AG08395 (cell line): Measurements from ENCODE around the gene GNB2.
A peak's percentile ranks its signal among the peaks of the same experiment; 100 is the strongest.

Experiments used
- DNase-seq: peaks from one replicate; pipeline ENCODE4 v3.0.0; 2012; ENCODE audit warnings: mixed read lengths, low spot score

GNB2 gene

DNA sequence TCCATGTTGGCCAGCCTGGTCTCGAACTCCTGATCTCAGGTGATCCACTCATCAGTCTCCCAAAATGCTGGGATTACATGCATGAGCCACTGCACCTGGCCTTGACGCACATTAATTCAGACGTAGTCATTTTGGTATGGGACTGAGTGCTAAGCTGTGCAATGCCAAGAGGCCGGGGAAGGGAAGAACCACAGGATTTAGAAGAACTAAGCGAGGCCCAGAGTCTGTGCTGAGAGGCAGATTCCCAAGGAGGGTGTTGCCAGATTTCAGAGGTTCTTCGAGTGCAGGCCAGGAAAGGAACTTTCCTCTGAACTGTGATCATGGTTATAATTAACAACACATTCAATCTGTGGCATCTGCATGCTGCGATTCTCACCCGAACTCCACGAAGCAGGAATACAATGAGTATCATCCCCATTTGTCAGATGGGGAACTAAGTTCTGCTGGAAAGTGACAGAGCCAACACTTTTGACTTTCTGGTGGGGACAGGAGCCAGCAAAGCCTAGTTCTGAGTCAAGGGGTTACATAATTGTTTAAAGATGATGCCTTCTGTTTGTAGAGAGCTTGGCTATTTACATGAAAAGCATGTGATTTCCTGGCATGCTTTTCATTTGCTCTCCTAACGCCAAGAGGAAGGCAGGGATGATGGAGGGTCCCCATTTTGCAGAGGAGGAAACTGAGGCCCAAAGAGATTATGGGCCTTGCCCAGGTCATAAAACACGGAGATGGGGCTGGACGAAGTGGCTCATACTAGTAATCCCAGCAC, 53.6 kb downstream of the GNB2 start:
- DNase-seq, result peak; percentile 93

GRCh38 chr7:100728196-100728595, 54.7 kb downstream of the GNB2 start:
- DNase-seq, result no peak
